ENCODE results near the gene RPL12.
"Not testable (repeated sequence)": the region's sequence is repeated elsewhere in the genome, so short reads cannot be mapped to it uniquely, and the experiment has no call there.

The RPL12 gene

DNA sequence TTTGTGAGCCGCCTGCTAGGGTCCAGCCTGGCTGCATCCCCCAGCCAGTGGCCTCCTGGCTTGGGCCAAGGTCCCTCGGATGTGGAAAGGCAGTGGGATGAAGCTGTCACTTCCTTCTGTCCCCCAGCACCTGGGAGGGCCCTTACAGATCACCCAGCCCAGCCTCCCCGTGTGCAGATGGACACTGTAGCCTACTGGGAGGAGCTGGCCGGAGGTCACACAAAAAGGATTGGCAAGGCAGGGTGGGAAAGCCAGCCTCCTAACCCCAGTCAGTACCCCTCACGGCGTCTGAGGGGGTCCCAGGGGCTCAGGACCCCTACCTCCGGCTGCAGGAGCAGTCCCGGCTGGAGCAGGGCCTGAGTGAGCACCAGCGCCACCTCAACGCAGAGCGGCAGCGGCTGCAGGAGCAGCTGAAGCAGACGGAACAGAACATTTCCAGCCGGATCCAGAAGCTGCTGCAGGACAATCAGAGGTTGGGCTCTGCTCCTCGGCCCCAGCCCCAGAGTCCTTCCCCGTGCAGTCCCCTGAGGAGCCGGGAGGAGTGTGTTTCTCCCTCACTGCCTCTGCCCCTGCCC is 28.4 kb upstream of the RPL12 start:
- TF ChIP-seq POLR2AphosphoS5 (IDR thresholded peaks at IDR 0.05; ENCODE audit: borderline replicate concordance, low read depth, low read length) (no peak), EZH2 (IDR thresholded peaks at IDR 0.05) (no peak), FOXP2 (optimal IDR thresholded peaks at IDR 0.05; ENCODE audit: control extremely low read depth, extremely low read length, insufficient read depth) (no peak)
- DNase-seq (ENCODE audit: low read depth, low spot score), result no peak
- Histone ChIP-seq H3K9me3 (ENCODE audit: low read depth, low read length) (no peaks in the 10 kb centered on the region), H3K27ac (no peak overlapping the region), H3K36me3 (ENCODE audit: insufficient read depth, low read length) (no peaks in the 10 kb centered on the region; the same call in 1 of the 2 replicates), H3K4me3 (no peak overlapping the region), H3K9ac (ENCODE audit: insufficient read length) (no peak overlapping the region)

DNA sequence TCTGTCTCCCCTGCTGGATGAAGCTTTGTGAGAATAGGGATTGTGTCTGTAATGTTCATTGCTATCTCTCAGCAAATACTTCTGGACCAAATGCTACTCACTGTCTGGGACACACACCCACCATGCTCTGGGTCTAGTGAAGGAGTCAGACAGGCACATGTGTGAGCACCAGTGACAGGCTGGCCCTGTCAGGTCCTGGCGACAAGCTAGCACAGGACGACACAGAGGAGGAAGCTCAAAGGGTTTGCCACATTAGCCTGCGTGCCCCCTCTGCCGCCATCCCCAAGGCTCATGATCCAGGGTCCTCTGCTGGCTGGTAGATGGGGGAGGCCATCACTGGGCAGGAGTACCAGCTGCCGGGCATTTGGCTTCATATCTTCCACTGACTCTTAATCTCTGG is 23.4 kb upstream of the RPL12 start:
- no peak for DNase-seq (ENCODE audit: low read depth, low spot score)
- no peak overlapping the region for H3K27ac ChIP-seq
- no peaks in the 10 kb centered on the region; the same call in 1 of the 2 replicates for H3K36me3 ChIP-seq (ENCODE audit: insufficient read depth, low read length)
- no peak for TF ChIP-seq POLR2AphosphoS5 (IDR thresholded peaks at IDR 0.05; ENCODE audit: borderline replicate concordance, low read depth, low read length)
- TF ChIP-seq EZH2 (IDR thresholded peaks at IDR 0.05), result no peak
- no peak for TF ChIP-seq FOXP2 (optimal IDR thresholded peaks at IDR 0.05; ENCODE audit: control extremely low read depth, extremely low read length, insufficient read depth)
- no peak overlapping the region for H3K9ac ChIP-seq (ENCODE audit: insufficient read length)
- no peaks in the 10 kb centered on the region for H3K9me3 ChIP-seq (ENCODE audit: low read depth, low read length)
- no peak overlapping the region for H3K4me3 ChIP-seq

DNA sequence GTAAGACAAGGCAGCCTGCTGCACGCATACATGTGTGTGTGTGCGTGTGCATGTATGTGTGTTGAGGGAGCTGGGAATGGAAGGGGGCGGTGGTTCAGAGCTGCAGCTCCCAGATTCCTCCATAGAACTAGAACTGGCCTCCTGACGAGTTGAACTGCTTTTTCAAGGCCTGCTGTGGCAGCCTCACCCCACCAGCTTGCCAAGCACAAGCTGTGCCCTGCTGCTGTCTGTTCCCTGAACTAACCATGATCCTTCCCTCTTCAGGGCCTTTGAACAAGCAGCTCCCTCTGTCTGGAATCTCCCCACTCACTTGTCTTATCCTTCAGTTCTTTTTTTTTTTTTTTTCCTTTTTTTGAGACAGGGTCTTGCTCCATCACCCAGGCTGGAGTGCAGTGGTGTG is 22.7 kb upstream of the RPL12 start:
- no peak overlapping the region for H3K4me3 ChIP-seq
- no peak for TF ChIP-seq EZH2 (IDR thresholded peaks at IDR 0.05)
- no peak for TF ChIP-seq FOXP2 (optimal IDR thresholded peaks at IDR 0.05; ENCODE audit: control extremely low read depth, extremely low read length, insufficient read depth)
- TF ChIP-seq POLR2AphosphoS5 (IDR thresholded peaks at IDR 0.05; ENCODE audit: borderline replicate concordance, low read depth, low read length), result no peak
- H3K36me3 ChIP-seq (ENCODE audit: insufficient read depth, low read length), result no peaks in the 10 kb centered on the region
- DNase-seq (ENCODE audit: low read depth, low spot score), result no peak
- no peak overlapping the region for H3K27ac ChIP-seq
- no peaks in the 10 kb centered on the region for H3K9me3 ChIP-seq (ENCODE audit: low read depth, low read length)
- H3K9ac ChIP-seq (ENCODE audit: insufficient read length), result no peak overlapping the region

DNA sequence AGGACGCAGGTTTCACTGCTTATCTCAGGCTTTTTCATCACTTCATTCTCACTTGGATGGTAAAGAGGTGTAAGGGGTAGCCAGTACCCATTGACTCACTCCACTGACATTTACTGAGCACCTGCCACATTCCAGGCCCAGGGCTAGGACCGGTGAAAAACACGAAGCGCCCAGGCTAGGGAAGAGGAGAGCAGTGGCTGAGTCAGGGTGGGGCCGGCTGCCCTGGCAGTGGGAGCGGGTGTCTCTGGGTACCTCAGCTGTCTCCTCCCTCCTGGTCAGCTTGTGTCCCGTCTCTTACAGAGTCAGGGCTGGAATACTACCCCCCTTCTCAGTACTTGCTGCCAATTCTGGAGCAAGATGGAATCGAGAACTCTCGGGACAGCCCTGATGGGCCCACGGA is 22.3 kb upstream of the RPL12 start:
- Histone ChIP-seq H3K9ac (ENCODE audit: insufficient read length) (no peak overlapping the region), H3K9me3 (ENCODE audit: low read depth, low read length) (no peaks in the 10 kb centered on the region), H3K4me3 (no peak overlapping the region), H3K36me3 (ENCODE audit: insufficient read depth, low read length) (no peaks in the 10 kb centered on the region), H3K27ac (no peak overlapping the region)
- DNase-seq (ENCODE audit: low read depth, low spot score), result no peak
- TF ChIP-seq EZH2 (IDR thresholded peaks at IDR 0.05) (no peak), FOXP2 (optimal IDR thresholded peaks at IDR 0.05; ENCODE audit: control extremely low read depth, extremely low read length, insufficient read depth) (no peak), POLR2AphosphoS5 (IDR thresholded peaks at IDR 0.05; ENCODE audit: borderline replicate concordance, low read depth, low read length) (no peak)

DNA sequence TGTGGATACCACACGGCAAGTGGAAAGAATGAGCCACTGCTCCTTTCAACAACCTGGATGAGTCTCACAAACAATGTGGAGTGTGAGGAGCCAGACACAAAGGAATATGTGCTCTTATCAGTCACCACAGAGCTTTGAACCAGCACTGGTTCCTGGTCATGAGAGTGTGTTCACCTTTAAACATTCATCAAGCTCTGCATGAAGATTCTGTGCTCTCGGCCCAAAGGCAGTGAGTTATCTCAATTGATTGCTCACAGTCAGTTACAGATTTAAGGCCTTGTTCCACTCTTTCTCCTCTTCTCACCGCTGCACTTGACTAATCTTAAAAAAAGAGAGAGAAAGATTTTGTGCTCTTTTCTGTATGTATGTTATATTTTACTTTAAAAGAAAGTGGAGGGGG is 19.5 kb upstream of the RPL12 start:
- H3K9me3 ChIP-seq (ENCODE audit: low read depth, low read length), result no peaks in the 10 kb centered on the region

DNA sequence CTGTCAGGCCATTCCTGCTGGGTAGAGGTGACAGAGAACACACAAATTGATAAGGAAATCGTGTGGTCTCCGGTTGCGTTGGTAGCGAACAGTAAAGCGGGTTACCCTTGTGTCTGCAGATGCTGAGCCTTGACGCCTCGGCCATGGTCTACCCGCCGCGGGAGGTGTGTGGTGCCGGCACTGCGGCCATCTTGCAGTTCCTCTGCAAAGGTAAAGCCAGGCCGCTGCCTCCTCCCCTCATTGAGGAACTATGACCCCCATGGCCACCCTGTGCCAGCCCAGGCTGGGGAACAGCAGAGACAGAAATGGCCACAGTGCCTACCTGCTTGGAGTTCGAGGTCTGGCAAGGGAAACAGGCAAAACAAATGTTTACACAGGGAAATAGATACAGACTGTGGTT is 16.4 kb upstream of the RPL12 start:
- TF ChIP-seq POLR2AphosphoS5 (IDR thresholded peaks at IDR 0.05; ENCODE audit: borderline replicate concordance, low read depth, low read length), result no peak
- TF ChIP-seq FOXP2 (optimal IDR thresholded peaks at IDR 0.05; ENCODE audit: control extremely low read depth, extremely low read length, insufficient read depth), result no peak
- TF ChIP-seq EZH2 (IDR thresholded peaks at IDR 0.05), result no peak
- Histone ChIP-seq H3K9ac (ENCODE audit: insufficient read length) (no peak overlapping the region), H3K4me3 (no peak overlapping the region), H3K27ac (no peak overlapping the region), H3K36me3 (ENCODE audit: insufficient read depth, low read length) (no peaks in the 10 kb centered on the region; the same call in 1 of the 2 replicates), H3K9me3 (ENCODE audit: low read depth, low read length) (no peaks in the 10 kb centered on the region)
- no peak for DNase-seq (ENCODE audit: low read depth, low spot score)

More for the DNA sequence above, 19.5 kb upstream of the RPL12 start:
- no peak overlapping the region for H3K9ac ChIP-seq (ENCODE audit: insufficient read length)
- H3K4me3 ChIP-seq, result no peak overlapping the region
- no peak overlapping the region for H3K27ac ChIP-seq
- no peak for TF ChIP-seq FOXP2 (optimal IDR thresholded peaks at IDR 0.05; ENCODE audit: control extremely low read depth, extremely low read length, insufficient read depth)
- no peak for TF ChIP-seq POLR2AphosphoS5 (IDR thresholded peaks at IDR 0.05; ENCODE audit: borderline replicate concordance, low read depth, low read length)
- H3K36me3 ChIP-seq (ENCODE audit: insufficient read depth, low read length), result no peaks in the 10 kb centered on the region
- DNase-seq (ENCODE audit: low read depth, low spot score), result no peak

DNA sequence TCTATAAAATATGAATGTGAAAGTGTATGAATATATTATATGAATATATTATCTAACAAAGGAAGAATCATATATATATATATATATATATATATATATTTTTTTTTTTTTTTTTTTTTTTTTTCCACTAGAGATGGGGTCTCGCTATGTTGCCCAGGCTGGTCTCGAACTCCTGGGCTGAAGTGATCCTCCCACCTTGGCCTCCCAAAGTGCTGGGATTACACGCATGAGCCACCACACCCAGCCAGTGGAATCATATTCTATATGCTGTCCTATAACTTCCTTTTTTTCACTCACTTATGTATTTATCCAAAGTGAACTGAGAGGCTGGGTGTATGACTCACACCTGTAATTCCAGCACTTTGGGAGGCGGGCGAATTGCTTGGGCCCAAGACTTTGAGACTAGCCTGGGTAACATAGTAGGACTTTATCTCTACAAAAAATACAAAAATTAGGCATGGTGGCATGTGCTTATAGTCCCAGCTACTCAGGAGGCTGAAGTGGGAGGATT is 15.3 kb upstream of the RPL12 start:
- H3K9ac ChIP-seq (ENCODE audit: insufficient read length); H3K4me3 ChIP-seq; H3K9me3 ChIP-seq (ENCODE audit: low read depth, low read length); DNase-seq (ENCODE audit: low read depth, low spot score); H3K36me3 ChIP-seq (ENCODE audit: insufficient read depth, low read length); H3K27ac ChIP-seq: not testable (repeated sequence)

DNA sequence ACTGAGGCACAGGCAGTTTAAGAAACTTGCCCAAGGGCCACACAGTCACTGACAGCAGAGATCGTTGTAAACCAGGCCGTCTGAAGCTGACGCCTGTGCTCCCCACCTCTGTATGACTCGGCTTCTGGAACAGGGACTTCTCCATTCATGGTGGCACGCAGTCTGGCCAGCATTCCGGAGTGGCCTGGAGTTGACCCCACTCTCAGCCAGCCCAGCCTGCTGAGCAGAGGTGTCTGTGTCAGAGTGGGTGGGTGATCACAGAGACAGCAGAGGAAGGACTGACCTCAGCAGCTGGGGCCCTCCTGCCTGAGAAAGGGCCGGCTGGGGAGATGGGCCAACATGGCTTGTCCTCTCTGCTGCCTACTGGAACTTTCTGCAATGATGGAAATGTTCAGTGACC is 12.7 kb upstream of the RPL12 start:
- Histone ChIP-seq H3K9me3 (ENCODE audit: low read depth, low read length) (no peaks in the 10 kb centered on the region), H3K36me3 (ENCODE audit: insufficient read depth, low read length) (peaks cover 5% of the 10 kb centered on the region; the same call in 1 of the 2 replicates), H3K27ac (no peak overlapping the region), H3K4me3 (no peak overlapping the region), H3K9ac (ENCODE audit: insufficient read length) (no peak overlapping the region)
- TF ChIP-seq POLR2AphosphoS5 (IDR thresholded peaks at IDR 0.05; ENCODE audit: borderline replicate concordance, low read depth, low read length), result no peak
- TF ChIP-seq FOXP2 (optimal IDR thresholded peaks at IDR 0.05; ENCODE audit: control extremely low read depth, extremely low read length, insufficient read depth), result no peak
- TF ChIP-seq EZH2 (IDR thresholded peaks at IDR 0.05), result no peak
- DNase-seq (ENCODE audit: low read depth, low spot score), result no peak

DNA sequence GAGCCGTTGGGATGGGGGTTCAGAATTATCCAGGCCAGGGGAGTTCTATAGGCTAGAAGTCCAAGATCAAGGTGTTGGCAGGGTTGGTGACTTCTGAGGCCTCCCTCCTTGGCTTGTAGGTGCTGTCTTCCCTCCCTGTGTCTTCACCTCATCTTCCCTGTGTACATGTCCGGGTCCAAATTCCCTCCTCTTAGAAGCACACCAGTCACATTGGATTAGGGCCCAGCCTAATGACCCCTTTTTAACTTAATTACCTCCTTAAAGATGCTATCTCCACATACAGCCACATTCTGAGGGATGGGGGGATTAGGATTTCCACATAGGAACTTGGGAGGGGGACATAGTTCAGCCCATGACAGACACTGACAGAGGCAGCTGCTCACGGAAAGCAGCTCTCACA is 12.2 kb upstream of the RPL12 start:
- no peak for TF ChIP-seq EZH2 (IDR thresholded peaks at IDR 0.05)
- TF ChIP-seq POLR2AphosphoS5 (IDR thresholded peaks at IDR 0.05; ENCODE audit: borderline replicate concordance, low read depth, low read length), result no peak
- TF ChIP-seq FOXP2 (optimal IDR thresholded peaks at IDR 0.05; ENCODE audit: control extremely low read depth, extremely low read length, insufficient read depth), result no peak
- H3K36me3 ChIP-seq (ENCODE audit: insufficient read depth, low read length), result peaks cover 5% of the 10 kb centered on the region; the same call in 1 of the 2 replicates

More for the DNA sequence above, 12.2 kb upstream of the RPL12 start:
- no peak overlapping the region for H3K9ac ChIP-seq (ENCODE audit: insufficient read length)
- H3K4me3 ChIP-seq, result no peak overlapping the region
- DNase-seq (ENCODE audit: low read depth, low spot score), result no peak
- H3K9me3 ChIP-seq (ENCODE audit: low read depth, low read length), result no peaks in the 10 kb centered on the region
- H3K27ac ChIP-seq, result no peak overlapping the region

Measured in SK-N-MC (cell line).